UCSD-AML1 (cell line): ENCODE measurements around the gene IDH2.
"Not testable (repeated sequence)": the region's sequence is repeated elsewhere in the genome, so short reads cannot be mapped to it uniquely, and the experiment has no call there.

Experiments used
- DNase-seq: peaks from one replicate; lab custom pipeline; 2025; ENCODE audit not compliant: unreplicated experiment; lab: John Stamatoyannopoulos, UW

The IDH2 gene

DNA sequence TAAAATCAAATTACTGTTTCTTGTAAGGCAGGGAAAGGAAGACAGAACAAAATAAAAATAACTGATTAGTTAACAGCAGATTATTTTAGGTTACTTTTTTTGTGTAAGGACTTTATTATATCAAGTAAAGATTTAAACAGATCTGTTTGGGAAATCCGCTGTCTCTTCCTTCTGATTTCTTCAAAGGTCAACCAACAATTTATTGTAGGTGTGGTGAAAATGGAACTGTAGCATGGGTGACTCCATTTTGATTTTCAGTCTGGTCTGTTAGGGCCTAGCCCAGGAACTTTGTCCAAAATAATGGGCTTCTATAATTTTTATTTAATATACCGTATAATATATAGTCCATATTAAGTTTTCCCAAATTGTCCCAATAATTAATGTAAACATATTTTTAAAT is 13.5 kb upstream of the IDH2 start:
- no peak for DNase-seq

DNA sequence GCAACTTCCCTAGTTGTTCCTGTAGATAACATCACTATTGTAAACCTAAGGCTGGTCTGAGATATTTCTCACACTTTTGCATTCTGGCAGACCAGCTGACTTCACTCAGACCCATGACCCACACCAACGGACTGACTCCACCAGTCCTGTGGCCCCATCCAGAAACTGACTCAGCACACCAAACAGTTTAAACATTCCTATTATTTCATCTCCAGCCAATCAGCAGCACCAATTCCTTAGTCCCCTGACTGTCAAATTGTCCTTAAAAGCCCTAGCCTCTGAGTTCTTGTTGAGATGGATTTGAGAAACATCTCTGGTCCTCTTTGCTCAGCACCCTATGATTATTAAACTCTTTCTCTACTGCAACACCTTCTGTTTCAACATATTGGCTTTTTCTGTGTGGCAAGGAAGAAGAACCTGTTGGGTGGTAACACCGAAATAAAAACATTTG is 12.2 kb upstream of the IDH2 start:
- no peak for DNase-seq

DNA sequence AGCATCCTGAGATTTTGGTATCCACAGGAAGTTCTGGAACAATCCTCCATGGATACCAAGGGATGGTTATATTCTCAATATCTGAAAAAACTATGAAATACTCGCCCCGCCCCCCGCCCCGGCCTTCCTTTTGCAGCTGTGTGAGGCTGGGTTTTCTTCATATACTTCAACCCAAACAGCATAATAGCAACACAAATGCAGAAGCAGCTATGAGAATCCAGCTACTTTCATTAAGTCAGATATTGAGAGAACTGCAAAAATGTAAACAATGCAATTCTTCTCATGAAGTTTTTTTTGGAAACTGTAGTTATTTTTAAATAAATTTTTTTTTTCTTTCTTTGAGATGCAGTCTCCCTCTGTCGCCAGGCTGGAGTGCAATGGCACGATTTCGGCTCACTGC is 10.9 kb upstream of the IDH2 start:
- DNase-seq = no peak

DNA sequence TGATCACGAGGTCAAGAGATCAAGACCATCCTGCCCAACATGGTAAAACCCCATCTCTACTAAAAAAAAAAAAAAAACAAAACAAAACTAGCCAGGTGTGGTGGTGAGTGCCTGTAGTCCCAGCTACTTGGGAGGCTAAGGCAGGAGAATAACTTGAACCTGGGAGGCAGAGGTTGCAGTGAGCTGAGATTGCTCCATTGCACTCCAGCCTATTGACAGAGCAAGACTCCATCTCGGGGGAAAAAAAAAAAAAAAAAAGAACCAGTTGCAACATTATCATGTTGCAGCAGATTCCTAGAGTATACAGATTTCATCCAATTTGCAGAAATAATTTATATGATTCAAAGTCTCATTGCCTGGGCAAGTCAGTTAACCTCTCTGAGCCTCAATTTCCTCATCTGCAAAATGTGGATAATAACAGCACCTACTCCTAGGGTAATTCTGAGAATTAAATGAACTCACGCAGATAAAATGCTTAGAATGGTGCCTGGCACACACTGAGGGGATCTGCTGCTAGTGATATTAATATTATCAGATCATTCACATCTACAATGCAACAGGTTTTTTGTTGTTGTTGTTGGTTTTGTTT is 7.0 kb upstream of the IDH2 start:
- not testable (repeated sequence) for DNase-seq

DNA sequence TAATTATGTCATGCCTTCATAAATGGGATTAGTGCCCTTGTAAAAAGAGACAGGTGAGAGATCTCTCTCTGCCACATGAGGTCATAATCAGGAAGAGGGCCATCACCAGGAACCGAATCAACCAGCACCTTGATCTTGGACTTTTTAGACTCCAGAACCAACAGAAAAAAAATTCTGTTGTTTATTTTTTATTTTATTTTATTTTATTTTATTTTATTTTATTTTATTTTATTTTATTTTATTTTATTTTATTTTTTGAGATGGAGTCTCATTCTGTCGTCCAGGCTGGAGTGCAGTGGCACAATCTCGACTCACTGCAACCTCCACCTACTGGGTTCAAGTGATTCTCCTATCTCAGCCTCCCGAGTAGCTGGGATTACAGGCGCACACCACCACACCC is 5.8 kb upstream of the IDH2 start:
- DNase-seq = not testable (repeated sequence)

DNA sequence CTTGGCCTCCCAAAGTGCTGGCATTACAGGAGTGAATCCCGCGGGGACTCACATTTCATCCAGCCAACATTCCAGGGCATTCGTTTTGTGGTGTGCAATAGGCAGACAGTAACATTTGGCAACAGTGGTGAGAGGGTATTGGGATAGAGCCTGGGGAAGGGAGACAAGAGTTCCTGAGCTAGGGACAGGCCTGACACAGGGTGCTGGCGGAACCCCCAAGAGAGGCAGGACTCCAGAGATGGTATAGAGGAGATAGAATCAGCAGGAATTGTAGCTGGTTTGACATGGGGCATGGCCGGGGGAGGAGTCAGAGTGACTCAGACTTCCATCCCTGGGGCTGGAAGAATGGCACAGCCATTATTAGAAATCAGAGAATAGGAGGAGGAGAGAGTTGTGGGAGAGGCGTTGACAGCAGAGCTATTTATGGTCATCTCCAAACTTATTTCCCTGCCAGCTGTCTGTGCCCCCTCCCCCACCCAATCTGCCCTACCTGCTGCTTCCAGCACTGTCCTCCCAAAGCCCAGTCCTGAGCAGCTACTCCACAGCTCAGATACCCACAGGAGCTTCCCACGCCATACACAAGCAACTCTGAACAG is 4.4 kb upstream of the IDH2 start:
- DNase-seq = no peak

DNA sequence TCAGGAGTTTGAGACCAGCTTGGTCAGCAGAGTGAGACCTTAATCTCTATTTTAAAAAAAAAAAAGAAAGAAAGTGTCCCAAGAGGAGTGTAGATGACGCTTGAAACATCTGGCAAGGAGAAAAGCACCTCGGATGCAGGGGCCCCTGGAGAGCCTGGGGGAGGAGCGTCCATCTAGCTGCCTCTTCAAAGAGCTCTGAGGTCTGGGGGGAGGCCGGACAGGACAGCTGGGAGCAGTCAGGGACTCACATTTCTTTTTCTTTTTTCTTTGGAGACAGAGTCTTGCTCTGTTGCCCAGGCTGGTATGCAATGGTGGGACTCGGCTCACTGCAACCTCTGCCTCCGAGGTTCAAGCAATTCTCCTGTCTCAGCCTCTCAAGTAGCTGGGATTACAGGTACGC is 3.3 kb upstream of the IDH2 start:
- no peak for DNase-seq

DNA sequence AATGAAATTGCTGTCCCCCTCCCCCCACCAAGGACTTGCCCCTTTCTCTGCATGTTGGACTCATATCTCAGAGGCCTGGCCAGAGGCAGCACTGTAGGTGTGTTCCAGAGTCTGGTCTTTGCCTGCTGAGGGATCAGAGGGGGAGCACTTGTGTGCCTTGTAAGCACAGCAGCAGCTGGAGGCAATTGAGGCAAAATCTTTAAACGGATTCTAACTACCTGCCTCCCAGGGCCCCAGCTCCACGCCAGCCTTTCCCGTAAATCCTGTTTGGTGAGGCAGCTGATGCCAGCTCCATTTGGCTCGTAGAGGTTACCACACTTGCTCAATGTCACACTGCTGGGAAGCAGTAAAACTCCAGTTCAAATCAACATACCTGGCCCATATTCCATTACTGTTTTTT is 2.3 kb upstream of the IDH2 start:
- DNase-seq = no peak

DNA sequence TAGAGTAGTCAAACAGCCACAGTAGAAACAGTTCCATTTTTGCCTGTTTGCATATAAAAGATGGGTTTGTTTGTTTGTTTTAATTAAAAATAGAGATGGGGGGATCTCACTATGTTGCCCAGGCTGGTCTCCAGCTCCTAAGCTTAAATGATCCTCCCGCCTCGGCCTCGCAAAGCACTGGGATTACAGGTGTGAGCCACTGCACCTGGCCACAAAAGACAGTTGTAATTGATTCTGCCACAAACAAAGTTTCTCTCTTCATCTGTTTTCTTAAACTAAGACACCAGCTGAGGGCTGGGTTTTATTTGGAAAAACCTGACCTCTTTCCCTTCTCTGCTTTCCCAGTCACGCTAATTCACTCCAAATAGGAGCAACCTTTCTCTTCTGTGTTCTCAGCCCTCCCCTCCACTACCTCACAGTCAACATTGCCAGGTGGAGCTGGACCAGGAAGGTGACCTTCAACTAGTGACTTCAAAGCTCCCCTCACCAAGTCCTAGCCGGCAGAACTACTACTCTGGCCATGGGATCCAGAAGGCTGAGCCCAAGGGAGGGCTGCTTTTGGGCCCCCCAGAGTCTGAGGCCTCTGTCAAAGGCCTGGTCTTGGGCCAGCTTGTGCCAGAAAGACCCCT is 1.5 kb upstream of the IDH2 start:
- no peak for DNase-seq

DNA sequence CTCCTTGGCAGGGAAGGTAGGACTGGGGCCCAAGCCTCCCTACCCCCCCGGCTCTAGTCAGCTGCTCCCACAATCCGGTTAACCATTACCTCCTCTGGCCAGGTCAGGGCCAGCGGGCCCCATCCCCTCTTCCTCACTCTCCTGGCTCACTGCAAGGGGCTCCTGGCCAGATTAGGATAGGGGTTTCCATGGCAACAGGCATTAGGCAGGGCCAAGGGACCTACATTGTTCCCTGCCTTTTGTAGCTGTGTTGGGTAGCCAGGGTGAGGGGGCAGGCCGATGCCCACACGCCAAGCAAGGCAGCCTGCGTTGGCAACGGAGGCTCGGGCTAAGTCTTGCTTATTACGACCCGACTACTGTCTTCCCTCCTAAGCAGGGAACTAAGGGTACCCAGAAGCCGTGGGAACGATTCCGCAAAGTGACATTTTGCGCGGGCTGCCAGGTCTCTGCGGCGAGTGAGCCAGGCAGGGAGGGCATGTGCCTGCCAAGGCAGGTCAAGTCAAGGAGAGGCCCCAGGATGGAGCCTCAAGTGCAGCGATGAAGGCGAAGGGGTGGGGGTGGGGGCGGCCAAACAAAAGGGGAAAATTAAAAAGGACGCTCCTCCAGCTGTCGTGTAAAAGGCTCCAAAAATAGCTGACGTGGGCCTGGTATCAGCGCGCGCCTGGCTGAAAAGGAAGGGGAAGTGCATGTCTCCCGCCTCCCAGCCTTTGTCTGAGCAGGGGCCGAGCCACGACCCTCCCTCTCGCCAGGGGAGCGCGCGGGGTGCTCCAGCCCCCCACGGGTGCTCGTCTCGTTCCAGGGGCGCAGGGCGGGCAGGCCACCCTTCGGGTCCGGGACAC is 919 bp downstream of the IDH2 start:
- peak; percentile 65 for DNase-seq

DNA sequence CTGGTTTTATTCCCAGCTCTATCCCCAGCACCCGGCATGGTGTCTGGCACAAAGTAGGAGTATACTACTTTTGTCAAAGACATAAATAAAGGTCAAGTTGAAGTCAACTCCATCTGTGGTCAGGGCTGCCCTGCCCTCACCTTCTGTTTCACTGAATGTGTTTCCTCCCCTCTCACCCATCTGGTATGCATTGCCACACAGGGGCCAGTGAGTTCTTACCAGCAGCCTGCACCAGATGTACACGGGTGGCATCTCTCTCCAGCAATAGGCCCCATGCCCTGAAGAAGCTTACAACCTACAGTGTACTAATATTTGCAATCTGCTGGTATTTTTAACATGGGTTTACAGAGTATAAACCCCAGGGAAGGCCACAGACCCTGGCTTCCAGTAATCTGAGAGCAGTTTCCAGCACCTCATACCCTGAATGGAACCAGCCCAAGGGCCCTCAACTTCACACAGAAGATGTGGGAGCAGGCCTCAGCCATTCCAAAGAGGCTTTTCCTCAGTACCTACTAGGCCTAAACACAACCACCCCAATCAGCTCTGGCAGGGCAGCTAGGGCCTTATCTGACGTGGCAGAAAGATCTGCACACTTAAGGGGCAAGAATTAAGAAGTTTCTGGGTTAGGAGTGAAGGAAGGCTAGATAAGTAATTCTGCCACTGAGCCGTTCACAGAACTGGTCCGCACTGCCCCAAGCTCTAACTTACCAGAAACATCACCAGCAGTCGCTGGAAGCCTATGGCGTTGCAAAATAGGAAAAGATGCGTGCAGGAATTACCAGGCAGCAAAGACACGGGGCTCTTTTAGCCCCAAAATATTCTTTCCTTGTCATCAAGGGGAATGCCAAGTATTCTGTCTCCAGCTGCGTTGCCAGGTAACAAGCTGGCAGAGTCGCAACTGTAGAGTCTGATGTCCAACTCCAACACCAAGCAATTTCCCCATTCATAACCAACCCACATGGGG is 2.1 kb downstream of the IDH2 start:
- peak; percentile 28 for DNase-seq

DNA sequence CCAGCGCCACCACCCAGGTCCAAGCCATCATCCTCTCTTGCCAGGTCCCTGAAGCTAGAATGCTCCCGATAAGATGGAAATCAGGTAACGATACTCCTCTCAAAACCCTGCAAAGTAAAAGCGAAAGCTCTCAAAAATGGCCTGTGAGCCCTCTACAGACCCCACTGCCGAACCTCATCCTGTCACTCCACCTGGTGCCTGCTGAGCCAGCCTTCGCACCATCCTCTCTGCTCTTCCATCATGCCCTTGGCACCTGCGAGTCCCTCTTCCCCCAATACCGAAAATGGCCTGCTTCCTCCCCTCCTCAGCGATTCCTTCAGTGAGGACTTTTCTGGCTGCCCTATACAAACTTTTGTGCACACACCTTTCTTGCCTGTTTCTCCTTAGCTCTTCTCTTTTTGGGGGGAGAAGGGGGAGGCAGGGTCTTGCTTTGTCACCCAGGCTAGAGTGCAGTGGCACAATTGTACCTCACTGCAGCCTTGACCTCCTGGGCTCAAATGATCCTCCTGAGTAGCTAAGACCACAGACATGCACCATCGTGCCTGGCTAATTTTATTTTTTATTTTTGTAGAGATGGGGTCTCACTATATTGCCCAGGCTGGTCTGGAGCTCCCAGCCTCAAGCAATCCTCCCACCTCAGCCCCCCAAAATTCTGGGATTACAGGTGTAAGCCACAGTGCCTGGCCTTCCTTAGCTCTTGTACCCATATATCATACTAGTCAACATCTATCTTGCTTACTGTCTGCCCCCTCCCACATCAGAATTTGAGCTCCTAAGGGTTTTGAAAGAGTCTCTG is 3.0 kb downstream of the IDH2 start:
- no peak for DNase-seq

DNA sequence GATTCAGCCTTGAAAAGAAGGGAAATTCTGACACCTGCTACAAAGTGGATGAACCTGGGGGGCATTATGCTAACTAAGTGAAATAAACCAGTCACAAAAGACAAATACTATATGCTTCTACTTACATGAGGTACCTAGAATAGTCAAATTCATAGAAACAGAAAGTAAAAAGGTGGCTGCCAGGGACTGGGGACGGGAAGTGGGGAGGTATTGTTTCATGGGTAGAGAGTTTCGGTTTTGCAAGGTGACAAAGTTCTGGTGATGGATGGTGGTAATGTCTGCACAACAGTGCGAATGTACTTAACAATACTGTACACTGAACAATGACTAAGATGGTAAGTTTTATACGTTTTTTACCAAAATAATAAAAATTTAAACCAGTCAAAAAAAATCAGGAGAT is 4.8 kb downstream of the IDH2 start:
- no peak for DNase-seq

DNA sequence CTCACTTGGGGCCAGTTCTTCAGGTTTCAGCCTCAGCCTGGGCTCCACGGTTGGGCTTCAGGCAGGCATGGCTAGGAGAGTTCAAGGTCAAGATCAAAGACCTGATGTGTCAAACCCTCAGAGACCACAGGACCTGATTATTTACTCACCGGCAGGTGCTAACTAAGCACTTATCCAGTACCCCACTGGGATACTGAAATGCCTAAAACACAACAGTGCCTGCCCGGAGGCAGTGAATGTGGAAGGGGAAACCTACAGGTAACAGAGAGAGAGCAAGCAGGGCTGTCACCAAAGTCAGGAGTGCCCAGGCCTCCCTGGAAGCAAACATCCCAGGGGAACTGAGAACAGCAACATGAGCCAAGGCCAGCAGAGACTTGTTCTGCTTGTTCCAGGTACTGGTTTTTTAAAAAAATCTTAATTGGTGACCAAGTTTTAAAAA is 6.7 kb downstream of the IDH2 start:
- DNase-seq = no peak

DNA sequence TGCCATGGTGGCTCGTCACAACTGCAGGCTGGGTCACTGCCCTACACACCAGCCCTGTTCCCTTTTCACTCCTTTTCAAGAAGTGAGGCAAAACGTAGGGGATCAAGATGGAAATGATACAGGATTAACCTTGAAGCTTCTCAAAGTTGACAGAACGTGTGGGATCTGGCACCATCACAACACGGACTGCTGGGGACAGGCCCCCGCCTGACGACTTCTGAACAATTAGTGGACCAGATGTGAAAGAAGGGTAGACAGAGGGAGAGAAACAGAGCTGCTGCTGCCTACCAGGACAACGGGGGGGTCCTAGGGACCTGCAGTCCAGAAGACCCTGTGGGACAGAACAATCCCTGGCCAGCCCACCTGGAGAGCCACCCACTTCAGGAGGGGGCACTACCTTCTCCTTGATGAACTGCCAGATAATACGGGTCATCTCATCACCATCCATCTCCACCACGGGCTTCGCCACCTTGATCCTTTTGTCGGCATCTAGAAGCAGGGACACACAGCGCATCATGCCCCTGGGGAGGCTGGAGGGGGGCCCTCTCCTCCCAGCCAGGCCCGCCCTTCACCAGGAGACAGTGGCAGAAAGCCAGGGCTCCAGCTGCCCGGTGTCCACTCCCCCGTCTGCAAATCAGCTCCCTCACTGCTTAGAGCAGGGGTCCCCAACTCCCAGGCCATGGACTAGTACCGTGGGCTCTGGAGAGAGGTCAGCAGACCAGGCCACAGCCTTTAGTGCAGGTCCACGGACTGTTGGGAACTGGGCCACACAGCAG is 10.9 kb downstream of the IDH2 start:
- DNase-seq = no peak

DNA sequence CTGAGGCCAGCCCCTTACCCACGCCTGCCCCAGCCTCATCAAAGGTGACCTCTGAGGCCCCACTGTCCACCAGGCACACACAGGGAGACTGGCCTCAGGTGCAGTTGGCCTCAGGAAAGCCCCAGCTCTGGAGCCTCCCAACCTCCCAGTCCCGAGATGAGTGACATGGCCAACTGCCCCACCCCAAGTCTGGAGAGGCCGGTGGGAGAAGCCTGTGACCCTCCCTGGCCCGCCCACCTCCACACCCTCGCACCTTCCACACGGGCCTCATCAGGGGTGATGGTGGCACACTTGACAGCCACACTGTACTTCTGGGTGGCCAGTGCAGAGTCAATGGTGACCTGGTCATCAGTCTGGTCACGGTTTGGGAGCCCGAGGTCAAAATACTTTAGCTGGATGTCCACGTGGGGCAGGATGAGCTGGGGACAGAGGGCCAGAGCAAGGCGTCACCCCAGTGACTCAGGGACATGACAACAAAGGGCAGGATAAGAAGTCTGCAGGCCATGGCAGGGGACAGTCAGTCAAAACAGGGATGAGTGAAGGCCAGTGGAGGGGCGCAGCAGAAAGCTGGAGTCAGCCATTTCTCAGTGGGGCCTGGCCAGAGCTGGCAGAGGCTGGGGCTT is 11.9 kb downstream of the IDH2 start:
- DNase-seq = no peak

DNA sequence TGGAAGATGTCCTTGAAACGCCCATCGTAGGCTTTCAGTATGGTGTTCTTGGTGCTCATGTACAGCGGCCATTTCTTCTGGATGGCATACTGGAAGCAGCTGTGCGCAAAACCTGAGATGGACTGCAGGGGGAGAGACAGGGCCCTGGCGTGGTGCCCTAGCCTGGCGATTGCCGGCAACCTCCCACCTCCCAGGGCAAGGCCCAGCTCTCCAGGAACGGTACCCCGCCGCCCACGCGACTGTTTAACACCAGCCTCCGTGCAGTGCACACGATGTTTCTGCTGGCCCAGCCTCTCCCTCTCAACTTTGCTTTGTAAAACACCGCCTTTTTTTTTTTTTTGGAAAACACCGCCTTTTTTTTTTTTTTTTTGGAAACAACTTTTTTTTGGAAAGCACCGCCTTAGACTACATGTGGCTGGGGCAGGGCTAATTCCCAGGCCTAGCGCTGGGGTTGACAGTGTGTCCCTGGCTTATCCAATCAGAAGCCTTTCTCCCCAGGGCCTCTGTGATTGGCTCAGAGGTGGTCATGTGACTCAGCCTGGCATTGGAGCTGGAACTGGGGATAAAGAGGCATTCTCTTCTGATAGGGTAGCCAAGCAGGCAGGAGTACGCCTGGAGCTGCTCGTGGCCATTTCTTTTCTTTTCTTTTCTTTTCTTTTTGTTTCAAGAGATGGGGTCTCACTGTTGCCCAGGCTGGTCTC is 14.7 kb downstream of the IDH2 start:
- DNase-seq = peak; percentile 29

DNA sequence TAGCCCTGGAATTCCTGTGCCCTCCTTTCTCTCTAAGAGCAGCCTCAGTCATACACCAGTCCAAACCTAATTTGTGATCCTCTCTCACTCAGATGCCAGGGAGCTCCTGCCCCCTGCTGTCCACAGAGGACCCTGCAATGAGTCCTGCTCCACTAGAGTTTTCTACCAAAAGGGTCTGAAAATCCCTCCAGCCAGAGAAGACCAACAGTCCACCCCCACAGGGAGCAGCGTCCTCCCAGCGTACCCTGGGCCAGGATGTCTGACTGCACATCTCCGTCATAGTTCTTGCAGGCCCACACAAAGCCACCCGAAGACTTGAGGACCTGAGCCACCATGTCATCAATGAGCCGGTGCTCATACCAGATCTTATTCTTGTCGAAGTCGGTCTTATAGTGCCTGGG is 15.4 kb downstream of the IDH2 start:
- DNase-seq = peak; percentile 65
